Measurements from ENCODE around the gene AVL9.

DNA sequence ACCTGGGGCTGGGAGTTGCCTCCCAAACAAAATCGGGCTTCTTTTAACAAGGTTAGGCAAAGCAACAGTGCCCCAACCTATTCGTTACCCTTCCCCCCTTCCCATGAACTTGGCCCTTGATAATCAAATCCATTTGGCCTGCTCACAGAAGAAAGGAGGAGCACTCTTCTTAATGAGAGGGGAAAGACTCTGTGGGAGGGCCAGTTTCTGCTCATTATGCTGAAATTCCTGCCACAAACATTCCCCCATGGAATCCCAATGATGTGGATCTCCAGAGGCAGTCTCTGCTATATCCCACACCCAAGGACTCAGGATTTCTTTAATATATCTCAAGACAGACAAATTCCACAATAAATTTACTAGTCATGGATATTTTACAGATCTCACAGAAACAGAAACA, 48.1 kb upstream of the AVL9 start:
- TF ChIP-seq, protein P1, sequence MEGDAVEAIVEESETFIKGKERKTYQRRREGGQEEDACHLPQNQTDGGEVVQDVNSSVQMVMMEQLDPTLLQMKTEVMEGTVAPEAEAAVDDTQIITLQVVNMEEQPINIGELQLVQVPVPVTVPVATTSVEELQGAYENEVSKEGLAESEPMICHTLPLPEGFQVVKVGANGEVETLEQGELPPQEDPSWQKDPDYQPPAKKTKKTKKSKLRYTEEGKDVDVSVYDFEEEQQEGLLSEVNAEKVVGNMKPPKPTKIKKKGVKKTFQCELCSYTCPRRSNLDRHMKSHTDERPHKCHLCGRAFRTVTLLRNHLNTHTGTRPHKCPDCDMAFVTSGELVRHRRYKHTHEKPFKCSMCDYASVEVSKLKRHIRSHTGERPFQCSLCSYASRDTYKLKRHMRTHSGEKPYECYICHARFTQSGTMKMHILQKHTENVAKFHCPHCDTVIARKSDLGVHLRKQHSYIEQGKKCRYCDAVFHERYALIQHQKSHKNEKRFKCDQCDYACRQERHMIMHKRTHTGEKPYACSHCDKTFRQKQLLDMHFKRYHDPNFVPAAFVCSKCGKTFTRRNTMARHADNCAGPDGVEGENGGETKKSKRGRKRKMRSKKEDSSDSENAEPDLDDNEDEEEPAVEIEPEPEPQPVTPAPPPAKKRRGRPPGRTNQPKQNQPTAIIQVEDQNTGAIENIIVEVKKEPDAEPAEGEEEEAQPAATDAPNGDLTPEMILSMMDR (conservative IDR thresholded peaks at IDR 0.05; ENCODE audit: low read depth, low read length): no peak
- TF ChIP-seq POLR2A (IDR thresholded peaks at IDR 0.05; ENCODE audit: low read depth, low read length) (no peak), BHLHE40 (IDR thresholded peaks at IDR 0.05; ENCODE audit: low read depth, low read length) (no peak)

Measured in IMR-90 (cell line).